Activated CD8-positive, alpha-beta memory T cell treated with anti-CD3 and anti-CD28 coated beads, Interleukin-2, amount 10 ng/mL, durations not matched to agents 7 days and 5 days (primary cell): ENCODE data around the gene CTSO. TPM values are rescaled to one million over a fixed set of nuclear protein-coding genes. Genes with fewer than 3 reads are reported as not detected.
A peak's percentile ranks its signal among the peaks of the same experiment; 100 is the strongest.

Experiments used
- ATAC-seq: fragments of 150-1000 bp; cut with Tn5 transposase; one replicate; pipeline ENCODE4 v1.10.0; 2021; ENCODE audit warnings: moderate library complexity
- CTCF ChIA-PET: fragments of 350-600 bp; sonication (Branson Sonifier 250); formaldehyde crosslinking; loops from one replicate; lab custom pipeline; 2021; ENCODE audit warnings: antibody characterized with exemption; lab: Charles Lee
- DNase-seq: peaks from one replicate; pipeline ENCODE4 v3.0.0-alpha.2; 2020
- H3K27ac Mint-ChIP-seq: one replicate; pipeline ENCODE4 v1.8.0; 2021; ENCODE audit warnings: mild to moderate bottlenecking, mixed read lengths
- H3K27me3 Mint-ChIP-seq: one replicate; pipeline ENCODE4 v1.8.0; 2021; ENCODE audit warnings: mixed read lengths
- H3K36me3 Mint-ChIP-seq: one replicate; pipeline ENCODE4 v1.8.0; 2021; ENCODE audit warnings: mild to moderate bottlenecking, mixed read lengths
- H3K4me1 Mint-ChIP-seq: one replicate; pipeline ENCODE4 v1.8.0; 2021; ENCODE audit warnings: mixed read lengths
- H3K4me3 Mint-ChIP-seq: one replicate; pipeline ENCODE4 v1.8.0; 2021; ENCODE audit warnings: mild to moderate bottlenecking, moderate library complexity, mixed read lengths
- H3K9me3 Mint-ChIP-seq: one replicate; pipeline ENCODE4 v1.8.0; 2022; ENCODE audit warnings: low read depth, mixed read lengths
- total RNA-seq, 2 experiments: library from RNA; stranded (reverse); gene quantifications; one replicate each; pipeline ENCODE4 v1.2.3, GENCODE V29; 2021

The CTSO gene
- total RNA-seq = 1 to 10 TPM; 3.0 to 3.4 TPM

GRCh38 chr4:155953151-155954117, at the start of gene CTSO:
Gene CTSO (minus strand): TSS chr4:155953866. CDS start chr4:155953847, 19 bp downstream.
- peaks cover 12% of the 10 kb centered on the region for H3K4me1 Mint-ChIP-seq
- H3K4me3 Mint-ChIP-seq = peak within 1 kb of the TSS; percentile 89
- H3K27ac Mint-ChIP-seq = peak within 1 kb of the TSS; percentile 100
- no peaks in the 10 kb centered on the region for H3K27me3 Mint-ChIP-seq
- CTCF ChIA-PET = interaction anchor here (0.8 to 3.6 kb wide), 11 partner anchors 9 to 1403 kb away, joined by 3 to 30 read pairs (median 3); partner anchors contain the start of gene PLRG1
- peak; percentile 83 for DNase-seq
- H3K9me3 Mint-ChIP-seq = no peaks in the 10 kb centered on the region
- H3K36me3 Mint-ChIP-seq = no peaks in the 10 kb centered on the region
- peak; percentile 95 for ATAC-seq

- Mint-ChIP-seq H3K27me3 (no peaks in the 10 kb centered on the region), H3K4me1 (no peaks in the 10 kb centered on the region), H3K36me3 (no peaks in the 10 kb centered on the region), H3K27ac (no peak overlapping the region), H3K9me3 (peaks cover 2% of the 10 kb centered on the region), H3K4me3 (no peak overlapping the region)
- CTCF ChIA-PET = no interaction called here
- no peak for ATAC-seq
- DNase-seq = no peak
These were observed 46.8 kb upstream of the CTSO start for GRCh38 chr4:156000491-156000890.

- Mint-ChIP-seq H3K4me1 (no peaks in the 10 kb centered on the region), H3K36me3 (no peaks in the 10 kb centered on the region), H3K4me3 (no peak overlapping the region), H3K9me3 (peaks cover 2% of the 10 kb centered on the region), H3K27me3 (no peaks in the 10 kb centered on the region), H3K27ac (no peak overlapping the region)
- ATAC-seq (no peak), DNase-seq (no peak)
- CTCF ChIA-PET = no interaction called here
These were observed 46.1 kb upstream of the CTSO start for GRCh38 chr4:155999725-156000124.

- no peaks in the 10 kb centered on the region for H3K4me1 Mint-ChIP-seq
- CTCF ChIA-PET = no interaction called here
- H3K36me3 Mint-ChIP-seq = no peaks in the 10 kb centered on the region
- ATAC-seq = no peak
- no peaks in the 10 kb centered on the region for H3K27me3 Mint-ChIP-seq
- DNase-seq = no peak
- H3K4me3 Mint-ChIP-seq = no peak overlapping the region
- no peak overlapping the region for H3K27ac Mint-ChIP-seq
- no peaks in the 10 kb centered on the region for H3K9me3 Mint-ChIP-seq
These were observed 41.4 kb upstream of the CTSO start for GRCh38 chr4:155995069-155995468.

GRCh38 chr4:155984106-155984797, 30.6 kb upstream of the CTSO start:
- no peaks in the 10 kb centered on the region for H3K27me3 Mint-ChIP-seq
- H3K27ac Mint-ChIP-seq = no peak overlapping the region
- DNase-seq (no peak), ATAC-seq (no peak)
- CTCF ChIA-PET = no interaction called here
- H3K9me3 Mint-ChIP-seq = no peaks in the 10 kb centered on the region
- H3K36me3 Mint-ChIP-seq = no peaks in the 10 kb centered on the region
- H3K4me3 Mint-ChIP-seq = no peak overlapping the region
- H3K4me1 Mint-ChIP-seq = no peaks in the 10 kb centered on the region

- no peak overlapping the region for H3K27ac Mint-ChIP-seq
- no peak overlapping the region for H3K4me3 Mint-ChIP-seq
- no peaks in the 10 kb centered on the region for H3K36me3 Mint-ChIP-seq
- ATAC-seq (no peak), DNase-seq (no peak)
- no peaks in the 10 kb centered on the region for H3K27me3 Mint-ChIP-seq
- CTCF ChIA-PET = no interaction called here
- no peaks in the 10 kb centered on the region for H3K9me3 Mint-ChIP-seq
- H3K4me1 Mint-ChIP-seq = no peaks in the 10 kb centered on the region
These were observed 29.2 kb upstream of the CTSO start for GRCh38 chr4:155982736-155983385.

- CTCF ChIA-PET = no interaction called here
- no peak for ATAC-seq
- Mint-ChIP-seq H3K9me3 (no peaks in the 10 kb centered on the region), H3K27me3 (peaks cover 2% of the 10 kb centered on the region), H3K27ac (no peak overlapping the region), H3K4me1 (peaks cover 2% of the 10 kb centered on the region), H3K4me3 (no peak overlapping the region), H3K36me3 (no peaks in the 10 kb centered on the region)
- DNase-seq = no peak
These were observed 25.1 kb upstream of the CTSO start for GRCh38 chr4:155978810-155979209.

GRCh38 chr4:155975511-155975910, 21.8 kb upstream of the CTSO start:
- Mint-ChIP-seq H3K36me3 (no peaks in the 10 kb centered on the region), H3K27me3 (peaks cover 2% of the 10 kb centered on the region), H3K27ac (no peak overlapping the region), H3K4me3 (no peak overlapping the region), H3K9me3 (no peaks in the 10 kb centered on the region), H3K4me1 (peaks cover 2% of the 10 kb centered on the region)
- CTCF ChIA-PET = no interaction called here
- ATAC-seq = no peak
- DNase-seq = no peak

- Mint-ChIP-seq H3K27me3 (peaks cover 2% of the 10 kb centered on the region), H3K9me3 (no peaks in the 10 kb centered on the region), H3K4me3 (no peak overlapping the region), H3K36me3 (no peaks in the 10 kb centered on the region), H3K4me1 (peaks cover 2% of the 10 kb centered on the region), H3K27ac (no peak overlapping the region)
- CTCF ChIA-PET = no interaction called here
- ATAC-seq = no peak
- DNase-seq = no peak
These were observed 21.3 kb upstream of the CTSO start for GRCh38 chr4:155974996-155975395.

GRCh38 chr4:155974476-155974749, 20.7 kb upstream of the CTSO start:
- Mint-ChIP-seq H3K4me3 (no peak overlapping the region), H3K27me3 (peaks cover 2% of the 10 kb centered on the region), H3K27ac (no peak overlapping the region), H3K36me3 (no peaks in the 10 kb centered on the region), H3K4me1 (peaks cover 2% of the 10 kb centered on the region), H3K9me3 (no peaks in the 10 kb centered on the region)
- DNase-seq = no peak
- no peak for ATAC-seq
- CTCF ChIA-PET = no interaction called here

GRCh38 chr4:155973639-155974475, 20.2 kb upstream of the CTSO start:
- no peak overlapping the region for H3K4me3 Mint-ChIP-seq
- H3K36me3 Mint-ChIP-seq = no peaks in the 10 kb centered on the region
- CTCF ChIA-PET = interaction anchor here (0.8 kb wide), 1 partner anchor 20 kb away, joined by 3 read pairs; no protein-coding TSS in a partner anchor
- ATAC-seq (no peak), DNase-seq (no peak)
- no peaks in the 10 kb centered on the region for H3K9me3 Mint-ChIP-seq
- H3K27me3 Mint-ChIP-seq = peaks cover 2% of the 10 kb centered on the region
- no peak overlapping the region for H3K27ac Mint-ChIP-seq
- H3K4me1 Mint-ChIP-seq = peaks cover 2% of the 10 kb centered on the region

GRCh38 chr4:155972098-155972497, 18.4 kb upstream of the CTSO start:
- CTCF ChIA-PET = no interaction called here
- H3K27ac Mint-ChIP-seq = no peak overlapping the region
- peaks cover 6% of the 10 kb centered on the region for H3K27me3 Mint-ChIP-seq
- ATAC-seq (no peak), DNase-seq (no peak)
- no peaks in the 10 kb centered on the region for H3K9me3 Mint-ChIP-seq
- no peaks in the 10 kb centered on the region for H3K36me3 Mint-ChIP-seq
- H3K4me1 Mint-ChIP-seq = peaks cover 2% of the 10 kb centered on the region
- no peak overlapping the region for H3K4me3 Mint-ChIP-seq
